Adrenal gland (tissue), 12 donors: ENCODE measurements around the gene TMEM132C. TPM values are rescaled to one million over a fixed set of nuclear protein-coding genes. Genes with fewer than 3 reads are reported as not detected.

Experiments used
- DNase-seq, 7 donors: peaks; one replicate each; pipeline ENCODE4 v3.0.0-alpha.2; 2019 to 2020
- H3K27ac ChIP-seq, 5 donors: fragments of 200-600 bp; sonication (generic) in 4 of 5; 1 replicate in 3 of 5; 2 replicates in 2 of 5; pipeline versions ENCODE4 v1.5.1 to v1.8.0; 2016 to 2020; ENCODE audit warnings: mild to moderate bottlenecking in 1 of 5
- H3K27me3 ChIP-seq: fragments of 200-600 bp; 2 replicates; pipeline ENCODE4 v1.8.0; 2021
- H3K36me3 ChIP-seq, 2 donors: fragments of 200-600 bp; replicated peaks in 1 of 2; 1 replicate in 1 of 2; 2 replicates in 1 of 2; pipeline versions ENCODE4 v1.5.1 to v1.8.0; 2018 to 2022
- H3K4me1 ChIP-seq, 2 donors: fragments of 200-600 bp; replicated peaks in 1 of 2; 1 replicate in 1 of 2; 2 replicates in 1 of 2; pipeline versions ENCODE4 v1.5.1 to v1.8.0; 2018 to 2021
- H3K4me3 ChIP-seq, 4 donors: fragments of 200-600 bp; sonication (generic) in 3 of 4; one replicate each; pipeline ENCODE4 v1.5.1; 2016 to 2018
- H3K9me3 ChIP-seq, 3 donors: fragments of 200-600 bp; sonication (generic) in 1 of 3; replicated peaks in 1 of 3; 1 replicate in 2 of 3; 2 replicates in 1 of 3; pipeline versions ENCODE4 v1.5.1 to v1.8.0; 2016 to 2021
- CTCF ChIP-seq, 6 experiments: fragments of 450-650 bp in 4 of 6; fragments of 200-600 bp in 2 of 6; sonication (generic) in 1 of 6; IDR thresholded peaks; 1 replicate in 5 of 6; 2 replicates in 1 of 6; pipeline versions ENCODE4 v1.5.1 to v1.8.0; 2016 to 2021; ENCODE audit warnings: antibody characterized with exemption in 6 of 6, mild to moderate bottlenecking in 2 of 6, moderate library complexity in 1 of 6
- POLR2A ChIP-seq, 2 donors: fragments of 450-650 bp; IDR thresholded peaks; one replicate each; pipeline ENCODE4 v1.6.1; 2017; ENCODE audit warnings: antibody characterized with exemption in 2 of 2, mild to moderate bottlenecking in 2 of 2, moderate library complexity in 1 of 2
- WGBS, 4 donors: extraction: QIAGEN DNeasy Blood & Tissue Kit in 2 of 4; methylation state at CpG; one replicate each; pipeline versions ENCODE4 v1.1.5 to v1.1.7; 2013 to 2017; 5-methylcytosine and 5-hydroxymethylcytosine counted together
- intact Hi-C, 2 donors: fragments of 100-400 bp; cut with DNase I; formaldehyde crosslinking; loops; one replicate each; pipeline versions ENCODE4 v1.14.1 to v1.15.0; 2022 to 2023
- polyA plus RNA-seq, 3 donors: library from polyadenylated mRNA; stranded (reverse); fragments of 200-250 nt in 2 of 3; fragments of 350-450 nt in 1 of 3; fragmentation: Illumina TruSeq in 1 of 3; extraction: RNeasy Lipid Tissue Mini Kit (QIAGEN cat#74804) in 1 of 3; gene quantifications; one replicate each; pipeline ENCODE4 v1.2.3, GENCODE V29; 2013 to 2014
- total RNA-seq, 9 donors: library from RNA; depleted of rRNA in 4 of 9; stranded (reverse); fragments of >200 nt in 4 of 9; fragments of 120-200 nt in 1 of 9; fragmentation: NEBNext Ultra II Directional in 1 of 9; extraction: Animal tissue kit (Norgen Biotek cat#: 25700) in 1 of 9; gene quantifications; one replicate each; pipeline versions ENCODE4 v1.1.0 to v1.2.4, GENCODE V29; 2013 to 2023
- donor health status: healthy with polysubstance abuse.
- donor health status: Bipolar disorder and iron deficiency.
- donor health status: DM: yes; HTN: yes; CAD: no.
- donor health status: DM: no; HTN: no; CAD: no.
- donor health status: DM: no; HTN: no; CAD: no.
- donor health status: DM: yes; HTN: yes; CAD: no.

Gene TMEM132C
- total and polyA plus RNA-seq, 12 donors = 1.2 to 4.2 (median 2.5) TPM

GRCh38 chr12:128684352-128684751, 417.4 kb downstream of the TMEM132C start:
- Histone ChIP-seq H3K9me3 (no peaks in the 10 kb centered on the region), H3K4me1 (no peaks in the 10 kb centered on the region), H3K27me3 (no peaks in the 10 kb centered on the region), H3K27ac (no peak overlapping the region), H3K36me3 (no peaks in the 10 kb centered on the region), H3K4me3 (no peak overlapping the region)
- TF ChIP-seq CTCF (IDR thresholded peaks at IDR 0.05) = no peak
- no peak for TF ChIP-seq POLR2A (IDR thresholded peaks at IDR 0.05)
- 50 to 71% (median 61%) methylated on average over 9 of the region's 9 CpGs for WGBS, 4 donors
- DNase-seq = no peak
- intact Hi-C loops = no loop called here

DNA sequence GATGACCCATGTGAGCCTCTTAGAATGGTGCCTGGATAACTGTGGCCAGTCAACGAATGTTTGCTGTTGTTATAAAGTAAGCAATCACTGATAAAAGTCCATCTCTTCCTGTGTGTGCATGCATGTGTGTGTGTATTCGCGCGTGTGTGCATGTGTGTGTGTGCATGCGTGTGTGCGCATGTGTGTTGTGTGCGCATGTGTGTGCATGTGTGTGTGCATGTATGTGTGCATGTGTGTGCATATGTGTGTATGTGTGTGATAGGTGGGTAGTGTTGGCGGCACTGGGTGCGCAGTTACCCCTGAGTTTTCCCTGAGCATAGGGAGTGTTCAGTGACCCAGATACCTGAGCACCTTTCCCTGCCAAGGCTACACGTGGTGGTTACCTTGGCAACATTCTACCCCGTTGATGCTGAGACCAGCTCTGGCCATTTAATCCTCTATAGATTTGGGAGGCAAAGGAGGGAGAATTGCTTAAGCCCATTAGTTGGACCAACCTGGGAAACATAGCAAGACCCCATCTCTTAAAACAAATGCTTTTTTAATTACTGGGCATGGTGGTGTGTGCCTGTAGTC, 419.0 kb downstream of the TMEM132C start:
- H3K4me3 ChIP-seq = no peak overlapping the region
- no peak for DNase-seq
- no peak overlapping the region for H3K27ac ChIP-seq
- intact Hi-C loops = no loop called here
- TF ChIP-seq POLR2A (IDR thresholded peaks at IDR 0.05) (no peak), CTCF (IDR thresholded peaks at IDR 0.05) (no peak)
- 85 to 90% (median 88%) methylated on average over 9 to 11 of the region's 11 CpGs for WGBS, 4 donors
- no peaks in the 10 kb centered on the region for H3K36me3 ChIP-seq
- H3K4me1 ChIP-seq = no peaks in the 10 kb centered on the region
- H3K9me3 ChIP-seq = no peaks in the 10 kb centered on the region
- no peaks in the 10 kb centered on the region for H3K27me3 ChIP-seq

DNA sequence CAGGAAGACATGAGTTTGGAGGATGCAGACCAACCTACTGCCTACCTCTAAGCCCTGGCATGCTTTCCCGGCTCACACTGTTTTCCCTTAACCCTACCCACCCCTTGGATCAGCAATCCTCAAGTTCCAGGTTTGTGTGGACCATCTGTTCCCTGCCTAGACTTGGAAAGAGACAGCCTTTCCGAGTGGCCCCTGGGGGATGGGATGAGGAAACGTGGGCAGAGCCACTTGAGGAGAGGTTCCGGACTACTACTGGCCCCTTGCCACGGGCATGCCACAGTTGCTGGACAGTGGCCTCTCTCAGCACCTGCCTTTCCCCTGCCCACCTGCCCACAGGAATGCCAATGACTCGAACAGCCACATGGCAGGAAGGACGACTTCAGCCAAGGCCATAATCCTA, 420.9 kb downstream of the TMEM132C start:
- Histone ChIP-seq H3K36me3 (no peaks in the 10 kb centered on the region), H3K4me1 (no peaks in the 10 kb centered on the region), H3K27me3 (no peaks in the 10 kb centered on the region), H3K27ac (no peak overlapping the region), H3K4me3 (no peak overlapping the region), H3K9me3 (no peaks in the 10 kb centered on the region)
- 66 to 87% (median 71%) methylated on average over 6 to 7 of the region's 7 CpGs for WGBS, 4 donors
- no peak for DNase-seq
- intact Hi-C loops = no loop called here
- TF ChIP-seq POLR2A (IDR thresholded peaks at IDR 0.05) (no peak), CTCF (IDR thresholded peaks at IDR 0.05) (no peak)

GRCh38 chr12:128690641-128691040, 423.7 kb downstream of the TMEM132C start:
- intact Hi-C loops = no loop called here
- H3K36me3 ChIP-seq = no peaks in the 10 kb centered on the region

More at GRCh38 chr12:128690641-128691040, 423.7 kb downstream of the TMEM132C start:
- Histone ChIP-seq H3K27ac (no peak overlapping the region), H3K9me3 (no peaks in the 10 kb centered on the region), H3K27me3 (no peaks in the 10 kb centered on the region), H3K4me1 (no peaks in the 10 kb centered on the region), H3K4me3 (no peak overlapping the region)
- TF ChIP-seq POLR2A (IDR thresholded peaks at IDR 0.05) = no peak
- no peak for TF ChIP-seq CTCF (IDR thresholded peaks at IDR 0.05)
- no peak for DNase-seq
- WGBS, 4 donors = 67 to 79% (median 71%) methylated on average over 2 of the region's 2 CpGs
